T follicular helper cell (primary cell): ENCODE data around the gene PRPF8.

Source experiments
- DNase-seq: peaks from one replicate; pipeline ENCODE4 v3.0.0-alpha.2; 2020; ENCODE audit warnings: low read depth

Gene PRPF8

GRCh38 chr17:1644493-1645206, 40.0 kb downstream of the PRPF8 start:
- no peak for DNase-seq

GRCh38 chr17:1643999-1644492, 40.6 kb downstream of the PRPF8 start:
- DNase-seq: no peak

- DNase-seq: peak; percentile 76
Measured at GRCh38 chr17:1643293-1643998, 41.2 kb downstream of the PRPF8 start.

GRCh38 chr17:1641065-1641403, 43.6 kb downstream of the PRPF8 start:
- DNase-seq: no peak

- no peak for DNase-seq
Measured at GRCh38 chr17:1640329-1641064, 44.2 kb downstream of the PRPF8 start.

DNA sequence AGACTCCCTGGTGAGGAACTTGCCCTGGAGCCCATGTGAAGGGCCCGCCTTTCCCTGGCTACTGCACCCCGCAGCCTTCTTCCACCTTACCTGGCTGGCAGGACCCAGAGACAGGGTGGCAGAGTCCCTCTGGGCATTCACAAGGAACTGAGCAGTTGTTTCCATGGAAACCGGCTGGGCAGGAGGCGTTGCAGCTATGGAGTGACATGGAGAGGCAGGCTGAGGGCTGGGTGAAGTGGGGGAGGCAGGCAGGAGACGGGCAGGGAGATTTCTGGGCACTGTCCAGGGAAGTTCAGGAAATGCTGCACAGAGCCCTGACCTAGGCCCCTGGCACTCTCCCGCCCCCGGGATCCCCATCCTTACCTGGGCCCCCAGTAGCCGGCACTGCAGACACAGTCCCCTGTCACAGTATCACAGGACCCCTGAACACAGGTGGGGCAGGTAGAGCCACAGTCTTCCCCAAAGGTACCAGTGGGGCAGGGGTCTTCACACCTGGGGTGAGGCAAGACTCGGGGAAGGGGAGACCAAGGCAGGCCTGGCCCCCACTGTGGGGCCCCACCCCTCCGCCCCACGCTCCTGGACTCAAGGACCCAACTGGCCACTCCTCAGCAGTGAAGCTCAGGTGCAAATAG, 45.0 kb downstream of the PRPF8 start:
- no peak for DNase-seq

GRCh38 chr17:1638624-1639300, 45.9 kb downstream of the PRPF8 start:
- no peak for DNase-seq

- DNase-seq: no peak
Measured at GRCh38 chr17:1638171-1638590, 46.5 kb downstream of the PRPF8 start.

DNA sequence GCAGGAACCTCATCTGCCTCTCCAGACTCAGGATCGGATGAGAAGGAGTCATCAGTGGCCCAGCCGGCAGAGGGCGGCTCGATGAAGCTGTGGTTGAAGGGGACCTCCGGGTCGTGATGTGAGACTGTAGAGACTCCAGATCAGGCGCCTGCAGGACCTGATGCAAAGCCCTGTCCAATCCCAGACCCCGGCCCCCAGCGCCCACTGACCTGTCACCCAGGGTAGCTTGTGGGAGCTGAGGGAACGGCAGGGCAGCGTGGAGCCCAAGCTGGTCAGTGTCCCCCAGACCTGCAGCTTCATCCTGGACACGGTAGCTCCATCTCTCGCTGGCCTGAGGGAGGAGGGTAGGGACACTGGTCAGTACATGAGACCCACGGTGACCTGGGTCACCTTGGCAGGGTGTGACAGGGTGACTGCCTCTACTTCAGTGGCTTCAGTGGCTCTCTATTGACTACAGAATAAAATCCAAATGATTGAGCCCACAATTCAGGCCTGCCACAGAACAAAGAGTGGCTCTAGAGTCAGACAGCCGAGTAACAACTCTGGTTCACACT, 47.9 kb downstream of the PRPF8 start:
- no peak for DNase-seq

DNA sequence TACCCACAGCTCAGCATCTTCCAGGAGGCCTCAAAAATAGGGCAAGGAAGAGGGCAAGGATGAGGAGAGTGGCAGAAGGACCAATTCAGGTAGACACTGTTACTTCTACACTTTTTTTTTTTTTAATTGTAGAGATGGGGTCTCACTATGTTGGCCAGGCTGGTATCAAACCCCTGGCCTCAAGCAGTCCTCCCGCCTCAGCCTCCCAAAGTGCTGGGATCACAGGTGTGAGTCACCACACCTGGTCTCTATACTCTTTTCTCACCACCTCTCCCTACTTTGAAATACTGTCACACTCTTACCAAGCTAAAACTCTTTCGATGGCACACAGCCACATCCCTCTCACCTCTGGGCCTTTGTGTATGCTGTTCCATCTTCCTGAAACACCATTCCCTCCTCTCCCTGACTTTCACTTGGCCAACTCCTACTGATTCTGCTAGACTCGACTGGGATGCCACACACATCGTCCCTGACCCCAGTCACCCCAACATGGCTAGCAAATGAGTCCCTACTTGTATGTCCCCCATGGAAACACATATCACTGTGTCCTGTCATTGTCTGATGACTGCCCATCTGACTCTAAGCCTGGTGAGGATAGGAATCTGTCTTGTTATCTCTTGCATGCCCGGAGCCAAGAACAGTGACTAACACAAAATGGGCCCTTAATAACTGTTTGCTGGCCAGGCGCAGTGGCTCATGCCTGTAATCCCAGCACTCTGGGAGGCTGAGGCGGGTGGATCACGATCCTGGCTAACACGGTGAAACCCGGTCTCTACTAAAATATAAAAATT, 48.8 kb downstream of the PRPF8 start:
- DNase-seq: no peak

GRCh38 chr17:1634841-1635650, 49.6 kb downstream of the PRPF8 start:
- DNase-seq: no peak

DNA sequence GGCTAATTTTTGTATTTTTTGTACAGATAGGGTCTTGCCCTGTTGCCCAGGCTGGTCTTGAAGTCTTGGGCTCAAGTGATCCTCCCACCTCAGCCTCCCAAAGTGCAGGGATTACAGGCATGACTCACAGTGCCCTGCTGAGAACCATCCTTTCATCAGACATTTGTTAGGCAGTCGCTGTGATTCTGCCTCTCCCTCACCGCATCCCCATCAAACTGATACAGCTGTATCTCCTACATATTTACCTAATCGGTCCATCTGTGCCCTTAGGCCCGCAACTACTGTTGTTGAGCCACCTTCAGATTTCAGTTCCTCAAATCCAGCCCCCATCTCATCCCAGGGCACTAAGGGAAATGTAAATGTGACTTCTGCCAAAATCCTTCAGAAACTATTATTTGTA, 54.0 kb downstream of the PRPF8 start:
- DNase-seq: no peak

GRCh38 chr17:1629504-1630310, 55.0 kb downstream of the PRPF8 start:
- peak; percentile 63 for DNase-seq

DNA sequence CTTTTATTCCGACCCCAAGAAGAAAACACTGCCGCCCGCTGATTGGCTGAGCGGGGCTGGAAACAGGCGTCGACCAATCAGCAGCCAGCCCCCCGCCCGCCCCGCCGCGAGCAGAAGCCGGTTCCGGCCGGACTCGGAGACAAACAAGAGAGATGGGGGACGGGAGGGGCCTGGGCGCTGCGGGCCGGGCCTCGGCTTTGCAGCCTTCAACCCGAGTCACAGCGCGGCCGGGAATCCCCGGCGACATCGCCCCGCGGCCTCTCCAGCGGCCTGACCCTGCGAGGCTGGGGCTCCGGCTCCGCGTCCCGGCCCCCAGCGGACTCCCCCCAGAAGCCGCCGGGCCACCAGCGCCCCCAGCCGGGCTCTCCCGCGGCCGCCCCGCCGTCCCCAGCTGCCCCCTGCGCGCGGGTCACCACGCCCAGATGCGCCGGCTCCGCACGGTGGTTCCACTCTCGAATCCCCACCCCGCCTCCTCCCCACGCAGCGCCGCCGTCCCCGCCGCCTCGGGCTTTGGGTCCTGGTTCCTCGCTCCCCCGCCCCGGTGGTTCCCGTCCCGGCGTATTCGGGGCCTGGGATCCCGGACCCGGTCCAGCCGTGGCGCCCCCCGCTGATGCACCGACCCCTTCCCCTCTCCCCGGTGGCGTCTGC, 55.7 kb downstream of the PRPF8 start:
- DNase-seq: peak; percentile 85

- DNase-seq: peak; percentile 59
Measured at GRCh38 chr17:1627982-1628855, 56.4 kb downstream of the PRPF8 start, which contains the start of gene SLC43A2. SLC43A2 (minus strand) TSS chr17:1628834; CDS start chr17:1627874, 960 bp downstream.

- no peak for DNase-seq
Measured at GRCh38 chr17:1627182-1627981, 57.3 kb downstream of the PRPF8 start.
